ENCODE measurements around the gene ADAT2. TPM values are rescaled to one million over a fixed set of nuclear protein-coding genes. Genes with fewer than 3 reads are reported as not detected.

ADAT2 gene
- total and polyA plus RNA-seq, 2 of the 13 experiments (the other 11 are each of a cell fraction or from before 2014, with no cell fraction given), result 10.5 to 18.3 TPM

DNA sequence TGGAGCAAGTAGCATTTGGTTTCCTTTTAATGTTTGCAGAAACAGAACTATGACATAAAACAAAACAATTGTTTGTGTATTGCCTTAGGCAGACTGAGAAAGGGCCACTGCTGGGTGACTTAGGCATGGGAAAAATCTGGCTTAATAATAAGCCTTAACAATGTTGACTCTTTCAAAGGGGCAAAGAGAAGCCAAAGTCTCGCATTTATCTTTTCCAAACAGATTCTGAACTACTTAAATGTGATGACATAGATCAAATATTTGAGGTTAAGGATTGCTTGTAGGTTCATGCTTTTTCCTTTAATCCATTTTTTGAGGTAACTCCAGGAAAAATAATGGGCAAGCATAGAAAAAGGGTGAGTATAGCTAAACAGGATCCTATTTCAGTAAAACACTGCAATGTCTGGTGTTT lies 39.6 kb downstream of the ADAT2 start (continued):
- no peak for TF ChIP-seq NRL (CRISPR knock-in tag; IDR thresholded peaks at IDR 0.05; ENCODE audit: borderline replicate concordance)
- TF ChIP-seq ZNF224 (CRISPR knock-in tag; IDR thresholded peaks at IDR 0.05), result no peak
- TF ChIP-seq CBX1 (IDR thresholded peaks at IDR 0.05; ENCODE audit: low read depth), result no peak
- TF ChIP-seq, protein P1, sequence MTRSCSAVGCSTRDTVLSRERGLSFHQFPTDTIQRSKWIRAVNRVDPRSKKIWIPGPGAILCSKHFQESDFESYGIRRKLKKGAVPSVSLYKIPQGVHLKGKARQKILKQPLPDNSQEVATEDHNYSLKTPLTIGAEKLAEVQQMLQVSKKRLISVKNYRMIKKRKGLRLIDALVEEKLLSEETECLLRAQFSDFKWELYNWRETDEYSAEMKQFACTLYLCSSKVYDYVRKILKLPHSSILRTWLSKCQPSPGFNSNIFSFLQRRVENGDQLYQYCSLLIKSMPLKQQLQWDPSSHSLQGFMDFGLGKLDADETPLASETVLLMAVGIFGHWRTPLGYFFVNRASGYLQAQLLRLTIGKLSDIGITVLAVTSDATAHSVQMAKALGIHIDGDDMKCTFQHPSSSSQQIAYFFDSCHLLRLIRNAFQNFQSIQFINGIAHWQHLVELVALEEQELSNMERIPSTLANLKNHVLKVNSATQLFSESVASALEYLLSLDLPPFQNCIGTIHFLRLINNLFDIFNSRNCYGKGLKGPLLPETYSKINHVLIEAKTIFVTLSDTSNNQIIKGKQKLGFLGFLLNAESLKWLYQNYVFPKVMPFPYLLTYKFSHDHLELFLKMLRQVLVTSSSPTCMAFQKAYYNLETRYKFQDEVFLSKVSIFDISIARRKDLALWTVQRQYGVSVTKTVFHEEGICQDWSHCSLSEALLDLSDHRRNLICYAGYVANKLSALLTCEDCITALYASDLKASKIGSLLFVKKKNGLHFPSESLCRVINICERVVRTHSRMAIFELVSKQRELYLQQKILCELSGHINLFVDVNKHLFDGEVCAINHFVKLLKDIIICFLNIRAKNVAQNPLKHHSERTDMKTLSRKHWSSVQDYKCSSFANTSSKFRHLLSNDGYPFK (CRISPR knock-in tag; IDR thresholded peaks at IDR 0.05; ENCODE audit: borderline replicate concordance), result no peak
- TF ChIP-seq, protein P2, sequence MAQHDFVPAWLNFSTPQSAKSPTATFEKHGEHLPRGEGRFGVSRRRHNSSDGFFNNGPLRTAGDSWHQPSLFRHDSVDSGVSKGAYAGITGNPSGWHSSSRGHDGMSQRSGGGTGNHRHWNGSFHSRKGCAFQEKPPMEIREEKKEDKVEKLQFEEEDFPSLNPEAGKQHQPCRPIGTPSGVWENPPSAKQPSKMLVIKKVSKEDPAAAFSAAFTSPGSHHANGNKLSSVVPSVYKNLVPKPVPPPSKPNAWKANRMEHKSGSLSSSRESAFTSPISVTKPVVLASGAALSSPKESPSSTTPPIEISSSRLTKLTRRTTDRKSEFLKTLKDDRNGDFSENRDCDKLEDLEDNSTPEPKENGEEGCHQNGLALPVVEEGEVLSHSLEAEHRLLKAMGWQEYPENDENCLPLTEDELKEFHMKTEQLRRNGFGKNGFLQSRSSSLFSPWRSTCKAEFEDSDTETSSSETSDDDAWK (CRISPR knock-in tag; IDR thresholded peaks at IDR 0.05), result no peak
- TF ChIP-seq ZNF546 (CRISPR knock-in tag; conservative IDR thresholded peaks at IDR 0.05), result no peak
- no peak for TF ChIP-seq RFX3 (CRISPR knock-in tag; IDR thresholded peaks at IDR 0.05)
- TF ChIP-seq PTBP1 (IDR thresholded peaks at IDR 0.05; ENCODE audit: low read depth, low read length, poor library complexity, severe bottlenecking), result no peak
- peak; percentile 86; the same call in 1 of the 2 replicates for TF ChIP-seq ZNF124 (CRISPR knock-in tag; IDR thresholded peaks at IDR 0.05)
- 0 out of 2 replicates have a peak, but pooled peaks have one; percentile 47 for TF ChIP-seq RFXANK (CRISPR knock-in tag; IDR thresholded peaks at IDR 0.05)
- TF ChIP-seq ZNF460 (CRISPR knock-in tag; IDR thresholded peaks at IDR 0.05; ENCODE audit: borderline replicate concordance), result no peak
- peak; percentile 91 for TF ChIP-seq TOE1 (CRISPR knock-in tag; IDR thresholded peaks at IDR 0.05)
- TF ChIP-seq MIER2 (CRISPR knock-in tag; IDR thresholded peaks at IDR 0.05), result no peak
- TF ChIP-seq RARG (CRISPR knock-in tag; IDR thresholded peaks at IDR 0.05; ENCODE audit: low read depth), result no peak
- TF ChIP-seq ZNF563 (CRISPR knock-in tag; IDR thresholded peaks at IDR 0.05), result no peak
- no peak for TF ChIP-seq ZNF263 (CRISPR knock-in tag; IDR thresholded peaks at IDR 0.05)
- no peak for TF ChIP-seq FOXM1 (CRISPR knock-in tag; IDR thresholded peaks at IDR 0.05)
- TF ChIP-seq RNF2 (conservative IDR thresholded peaks at IDR 0.05; ENCODE audit: low read depth), result no peak
- TF ChIP-seq, protein P3, sequence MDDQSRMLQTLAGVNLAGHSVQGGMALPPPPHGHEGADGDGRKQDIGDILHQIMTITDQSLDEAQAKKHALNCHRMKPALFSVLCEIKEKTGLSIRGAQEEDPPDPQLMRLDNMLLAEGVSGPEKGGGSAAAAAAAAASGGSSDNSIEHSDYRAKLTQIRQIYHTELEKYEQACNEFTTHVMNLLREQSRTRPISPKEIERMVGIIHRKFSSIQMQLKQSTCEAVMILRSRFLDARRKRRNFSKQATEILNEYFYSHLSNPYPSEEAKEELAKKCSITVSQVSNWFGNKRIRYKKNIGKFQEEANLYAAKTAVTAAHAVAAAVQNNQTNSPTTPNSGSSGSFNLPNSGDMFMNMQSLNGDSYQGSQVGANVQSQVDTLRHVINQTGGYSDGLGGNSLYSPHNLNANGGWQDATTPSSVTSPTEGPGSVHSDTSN (CRISPR knock-in tag; IDR thresholded peaks at IDR 0.05; ENCODE audit: borderline replicate concordance), result no peak
- no peak for TF ChIP-seq ZNF564 (CRISPR knock-in tag; IDR thresholded peaks at IDR 0.05)
- no peak for TF ChIP-seq ZNF256 (CRISPR knock-in tag; conservative IDR thresholded peaks at IDR 0.05)
- TF ChIP-seq, protein P4, sequence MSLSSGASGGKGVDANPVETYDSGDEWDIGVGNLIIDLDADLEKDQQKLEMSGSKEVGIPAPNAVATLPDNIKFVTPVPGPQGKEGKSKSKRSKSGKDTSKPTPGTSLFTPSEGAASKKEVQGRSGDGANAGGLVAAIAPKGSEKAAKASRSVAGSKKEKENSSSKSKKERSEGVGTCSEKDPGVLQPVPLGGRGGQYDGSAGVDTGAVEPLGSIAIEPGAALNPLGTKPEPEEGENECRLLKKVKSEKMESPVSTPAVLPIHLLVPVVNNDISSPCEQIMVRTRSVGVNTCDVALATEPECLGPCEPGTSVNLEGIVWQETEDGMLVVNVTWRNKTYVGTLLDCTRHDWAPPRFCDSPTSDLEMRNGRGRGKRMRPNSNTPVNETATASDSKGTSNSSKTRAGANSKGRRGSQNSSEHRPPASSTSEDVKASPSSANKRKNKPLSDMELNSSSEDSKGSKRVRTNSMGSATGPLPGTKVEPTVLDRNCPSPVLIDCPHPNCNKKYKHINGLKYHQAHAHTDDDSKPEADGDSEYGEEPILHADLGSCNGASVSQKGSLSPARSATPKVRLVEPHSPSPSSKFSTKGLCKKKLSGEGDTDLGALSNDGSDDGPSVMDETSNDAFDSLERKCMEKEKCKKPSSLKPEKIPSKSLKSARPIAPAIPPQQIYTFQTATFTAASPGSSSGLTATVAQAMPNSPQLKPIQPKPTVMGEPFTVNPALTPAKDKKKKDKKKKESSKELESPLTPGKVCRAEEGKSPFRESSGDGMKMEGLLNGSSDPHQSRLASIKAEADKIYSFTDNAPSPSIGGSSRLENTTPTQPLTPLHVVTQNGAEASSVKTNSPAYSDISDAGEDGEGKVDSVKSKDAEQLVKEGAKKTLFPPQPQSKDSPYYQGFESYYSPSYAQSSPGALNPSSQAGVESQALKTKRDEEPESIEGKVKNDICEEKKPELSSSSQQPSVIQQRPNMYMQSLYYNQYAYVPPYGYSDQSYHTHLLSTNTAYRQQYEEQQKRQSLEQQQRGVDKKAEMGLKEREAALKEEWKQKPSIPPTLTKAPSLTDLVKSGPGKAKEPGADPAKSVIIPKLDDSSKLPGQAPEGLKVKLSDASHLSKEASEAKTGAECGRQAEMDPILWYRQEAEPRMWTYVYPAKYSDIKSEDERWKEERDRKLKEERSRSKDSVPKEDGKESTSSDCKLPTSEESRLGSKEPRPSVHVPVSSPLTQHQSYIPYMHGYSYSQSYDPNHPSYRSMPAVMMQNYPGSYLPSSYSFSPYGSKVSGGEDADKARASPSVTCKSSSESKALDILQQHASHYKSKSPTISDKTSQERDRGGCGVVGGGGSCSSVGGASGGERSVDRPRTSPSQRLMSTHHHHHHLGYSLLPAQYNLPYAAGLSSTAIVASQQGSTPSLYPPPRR (CRISPR knock-in tag; IDR thresholded peaks at IDR 0.05; ENCODE audit: borderline replicate concordance), result peak; percentile 98
- no peak for TF ChIP-seq ZNF670 (CRISPR knock-in tag; IDR thresholded peaks at IDR 0.05; ENCODE audit: borderline replicate concordance)
